Measurements from ENCODE around the gene TMIGD2.

DNA sequence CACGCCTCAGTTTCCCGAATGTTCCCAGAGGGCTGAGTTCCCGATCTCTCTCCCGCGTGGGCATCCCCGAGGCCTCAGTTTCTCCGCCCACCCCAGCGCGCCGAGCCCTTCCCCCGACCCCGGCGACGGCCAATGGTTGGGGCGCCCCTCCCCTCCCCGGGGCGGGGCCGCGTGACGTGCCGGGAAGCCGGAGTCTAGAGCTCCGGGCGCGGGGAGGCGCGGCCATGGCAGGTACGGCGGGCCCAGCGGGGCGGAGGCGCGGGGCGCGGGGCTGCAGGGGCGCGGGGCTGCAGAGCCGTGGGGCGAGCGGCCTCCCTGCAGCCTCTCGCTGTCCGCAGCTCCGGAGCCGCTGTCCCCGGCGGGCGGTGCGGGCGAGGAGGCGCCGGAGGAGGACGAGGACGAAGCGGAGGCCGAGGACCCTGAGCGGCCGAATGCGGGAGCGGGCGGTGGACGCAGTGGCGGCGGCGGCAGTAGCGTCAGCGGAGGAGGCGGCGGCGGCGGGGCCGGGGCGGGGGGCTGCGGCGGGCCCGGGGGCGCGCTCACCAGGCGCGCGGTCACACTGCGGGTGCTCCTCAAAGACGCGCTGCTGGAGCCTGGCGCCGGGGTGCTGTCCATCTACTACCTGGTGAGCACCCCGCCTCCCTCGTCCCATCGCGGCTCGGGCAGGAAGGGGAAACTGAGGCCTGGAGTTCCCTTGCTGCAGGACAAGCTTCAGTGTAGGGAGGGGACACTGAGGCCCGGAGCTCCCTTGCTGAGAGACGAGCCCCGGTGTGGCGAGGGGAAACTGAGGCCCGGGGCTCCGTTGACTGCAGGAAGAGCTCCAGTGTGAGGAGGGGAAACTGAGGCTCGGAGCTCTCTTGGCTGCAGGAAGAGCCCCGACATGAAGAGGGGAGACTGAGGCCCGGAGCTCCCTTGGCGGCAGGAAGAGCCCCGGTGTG, 41.5 kb upstream of the TMIGD2 start, which contains the start of gene MPND:
- TF ChIP-seq CTCF (IDR thresholded peaks at IDR 0.05) (no peak), FOXJ3 (CRISPR knock-in tag; IDR thresholded peaks at IDR 0.05; ENCODE audit: borderline replicate concordance) (no peak)
- TF ChIP-seq, protein P1, sequence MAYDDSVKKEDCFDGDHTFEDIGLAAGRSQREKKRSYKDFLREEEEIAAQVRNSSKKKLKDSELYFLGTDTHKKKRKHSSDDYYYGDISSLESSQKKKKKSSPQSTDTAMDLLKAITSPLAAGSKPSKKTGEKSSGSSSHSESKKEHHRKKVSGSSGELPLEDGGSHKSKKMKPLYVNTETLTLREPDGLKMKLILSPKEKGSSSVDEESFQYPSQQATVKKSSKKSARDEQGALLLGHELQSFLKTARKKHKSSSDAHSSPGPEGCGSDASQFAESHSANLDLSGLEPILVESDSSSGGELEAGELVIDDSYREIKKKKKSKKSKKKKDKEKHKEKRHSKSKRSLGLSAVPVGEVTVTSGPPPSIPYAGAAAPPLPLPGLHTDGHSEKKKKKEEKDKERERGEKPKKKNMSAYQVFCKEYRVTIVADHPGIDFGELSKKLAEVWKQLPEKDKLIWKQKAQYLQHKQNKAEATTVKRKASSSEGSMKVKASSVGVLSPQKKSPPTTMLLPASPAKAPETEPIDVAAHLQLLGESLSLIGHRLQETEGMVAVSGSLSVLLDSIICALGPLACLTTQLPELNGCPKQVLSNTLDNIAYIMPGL (CRISPR knock-in tag; IDR thresholded peaks at IDR 0.05), result no peak; the same call in 1 of the 2 replicates
